M059J (cell line): ENCODE results near the gene RNF227. TPM values are rescaled to one million over a fixed set of nuclear protein-coding genes. Genes with fewer than 3 reads are reported as not detected.
A peak's percentile ranks its signal among the peaks of the same experiment; 100 is the strongest.

Experiments
- DNase-seq: peaks from one replicate; pipeline ENCODE4 v3.0.0-alpha.2; 2012; ENCODE audit warnings: low read depth
- total RNA-seq: library from RNA; depleted of rRNA; stranded (reverse); fragments of >200 nt; shearing (Covaris generic); gene quantifications from 2 replicates; pipeline ENCODE4 v1.2.3, GENCODE V29; 2014

Gene RNF227
- total RNA-seq, 1 experiment from 2014 or later = 7.8 TPM

DNA sequence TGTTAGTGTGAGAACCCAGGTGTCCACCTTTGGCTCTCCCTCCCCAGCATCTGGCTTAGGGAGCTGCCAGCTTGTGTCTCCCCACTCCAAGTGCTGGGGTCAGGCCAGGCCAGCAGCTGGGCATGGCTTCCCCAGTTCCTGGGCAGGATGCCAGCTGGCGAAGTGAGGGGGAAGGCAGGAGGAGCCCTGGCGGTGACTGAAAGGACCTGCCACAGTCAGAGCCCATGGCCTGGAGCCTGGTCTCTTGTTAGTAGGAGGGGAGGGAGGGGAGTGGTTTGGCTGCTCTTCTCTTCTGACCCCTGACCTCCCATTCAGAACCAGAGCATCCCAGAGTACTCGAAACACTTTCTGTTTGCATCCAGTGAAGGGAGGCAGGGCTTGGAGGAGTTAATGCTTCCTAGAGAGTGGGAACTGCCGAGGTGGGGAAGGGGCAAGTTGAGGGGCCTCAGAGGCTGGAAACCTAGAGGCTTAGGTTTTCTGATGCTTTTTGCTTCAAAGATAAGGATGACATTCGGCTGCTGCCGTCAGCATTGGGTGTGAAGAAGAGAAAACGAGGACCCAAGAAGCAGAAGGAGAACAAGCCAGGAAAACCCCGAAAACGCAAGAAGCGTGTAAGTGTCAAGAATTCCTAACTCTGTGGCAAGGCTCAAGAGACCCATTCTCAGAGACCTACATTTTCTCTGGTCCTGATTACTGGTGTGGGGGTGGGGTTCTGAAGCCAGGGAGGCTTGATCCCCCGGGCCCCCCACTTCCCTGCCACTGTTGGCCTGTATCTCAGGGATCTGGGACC lies 26.7 kb downstream of the RNF227 start:
- peak; percentile 96 for DNase-seq

- no peak for DNase-seq
These were observed 27.7 kb downstream of the RNF227 start, which contains the start of gene CHD3 for GRCh38 chr17:7888184-7888920. CHD3 (plus strand) TSS chr17:7888789; CDS start chr17:7889001, 212 bp downstream.

- DNase-seq = peak; percentile 95
These were observed 28.5 kb downstream of the RNF227 start for GRCh38 chr17:7887482-7888183.

- no peak for DNase-seq
These were observed 29.0 kb downstream of the RNF227 start for GRCh38 chr17:7887038-7887481.

- peak; percentile 44 for DNase-seq
These were observed 29.7 kb downstream of the RNF227 start for GRCh38 chr17:7886227-7887037.

- peak; percentile 82 for DNase-seq
These were observed 30.5 kb downstream of the RNF227 start for GRCh38 chr17:7885367-7886226.

DNA sequence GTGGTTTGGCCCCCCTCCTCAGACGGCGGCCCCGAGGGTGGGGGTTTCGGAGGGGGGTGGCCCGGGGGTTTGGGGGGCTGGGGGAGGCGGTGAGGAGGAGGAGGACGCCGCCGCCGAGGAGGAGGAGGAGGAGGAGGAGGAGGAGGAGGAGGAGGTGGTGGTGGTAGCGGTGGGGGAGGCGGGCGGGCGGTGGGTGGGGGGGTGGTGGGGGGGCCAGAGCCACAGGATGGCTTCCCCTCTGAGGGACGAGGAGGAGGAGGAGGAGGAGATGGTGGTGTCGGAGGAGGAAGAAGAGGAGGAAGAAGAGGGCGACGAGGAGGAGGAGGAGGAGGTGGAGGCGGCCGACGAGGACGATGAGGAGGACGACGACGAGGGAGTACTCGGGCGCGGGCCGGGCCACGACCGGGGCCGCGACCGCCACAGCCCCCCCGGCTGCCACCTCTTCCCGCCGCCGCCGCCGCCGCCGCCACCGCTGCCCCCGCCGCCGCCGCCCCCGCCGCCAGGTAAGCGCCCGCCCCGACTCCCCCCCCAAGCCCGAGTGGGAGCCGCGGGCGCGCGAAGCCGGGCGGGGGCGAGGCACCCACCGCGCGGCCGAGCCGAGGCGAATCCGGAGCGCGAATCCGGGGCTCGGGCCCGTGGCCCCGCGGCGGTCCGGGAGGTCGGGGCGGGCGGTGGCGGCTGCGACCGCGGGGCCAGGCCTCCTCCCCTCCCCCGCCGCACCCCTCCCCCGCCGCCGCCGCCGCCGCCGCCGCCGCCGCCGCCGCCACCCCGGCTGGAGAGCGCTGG lies 31.3 kb downstream of the RNF227 start:
- DNase-seq = no peak

GRCh38 chr17:7883781-7884386 lies 32.2 kb downstream of the RNF227 start:
- no peak for DNase-seq

DNA sequence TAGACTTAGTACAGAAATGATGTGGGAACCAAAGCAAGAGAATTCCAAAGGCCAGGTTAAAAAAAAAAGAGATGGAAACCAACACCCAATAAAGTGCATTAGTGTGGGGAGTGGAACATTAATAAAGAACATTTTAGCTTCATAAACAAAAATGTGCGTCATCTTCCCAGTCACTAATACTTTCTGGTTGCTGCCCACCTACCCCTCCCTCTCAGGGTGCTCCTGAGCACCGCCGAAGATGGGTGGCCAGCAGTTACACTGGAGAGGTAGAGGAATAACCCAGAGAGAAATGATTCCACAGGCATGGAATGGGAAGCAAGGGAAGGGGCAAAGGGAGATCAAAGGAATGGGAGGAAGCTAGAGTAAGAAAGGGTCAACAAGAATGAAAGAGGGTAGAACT lies 33.5 kb downstream of the RNF227 start:
- no peak for DNase-seq

DNA sequence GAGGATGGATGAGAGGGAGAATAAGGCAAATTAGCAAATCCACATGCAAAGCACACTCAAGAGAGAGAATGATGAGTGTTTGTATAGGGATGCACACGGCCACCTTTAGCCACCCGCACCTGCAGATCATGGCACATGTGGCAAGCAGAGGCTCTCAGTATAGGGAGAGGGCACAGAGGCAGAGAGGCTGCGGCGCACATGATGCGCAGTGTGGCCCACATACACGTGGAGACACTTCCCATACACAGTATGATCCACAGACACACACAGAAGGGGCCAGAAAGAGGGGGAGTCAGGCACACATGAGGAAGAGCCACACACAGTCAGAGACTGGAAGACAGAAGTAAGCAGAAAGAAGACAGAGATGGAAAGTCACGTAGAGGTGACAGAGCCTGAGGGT lies 34.0 kb downstream of the RNF227 start:
- no peak for DNase-seq

DNA sequence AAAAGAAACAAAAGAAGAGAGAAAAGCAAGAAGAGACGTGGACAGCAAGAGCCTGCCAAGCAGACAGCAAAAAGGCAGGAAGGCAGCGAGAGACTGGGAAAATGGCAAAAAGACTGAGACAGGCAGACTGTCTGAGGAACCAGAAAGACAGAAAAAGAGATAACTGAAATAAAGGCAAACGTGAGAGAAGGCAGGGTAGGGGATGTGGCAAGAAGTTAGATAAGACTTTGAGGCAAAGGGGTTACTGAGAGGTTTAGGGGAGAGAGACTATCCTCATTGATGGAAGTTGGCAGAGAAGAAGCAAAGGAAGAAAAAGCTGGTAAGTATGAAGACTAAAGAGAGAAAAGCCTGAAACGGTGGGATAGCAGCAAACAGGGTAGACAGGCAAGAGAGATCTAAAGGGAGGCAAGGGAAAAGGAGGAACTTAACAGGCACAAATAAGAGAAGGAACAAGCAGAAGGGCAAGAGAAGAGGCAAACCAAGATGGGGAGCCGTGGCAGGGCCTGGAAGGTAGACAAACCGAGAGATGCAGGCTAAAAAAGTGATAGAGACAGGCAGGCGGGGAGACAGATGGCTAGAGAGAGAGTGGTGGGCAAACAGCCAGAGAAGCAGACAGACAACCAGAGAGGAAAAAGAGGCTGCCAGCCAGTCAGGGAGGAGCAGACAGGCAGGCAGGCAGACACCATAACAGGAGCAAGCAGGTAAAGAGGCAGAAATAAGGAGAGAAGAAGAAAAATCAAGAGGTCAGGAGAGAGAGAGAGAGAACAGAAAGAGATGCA lies 34.6 kb downstream of the RNF227 start:
- DNase-seq = no peak

DNA sequence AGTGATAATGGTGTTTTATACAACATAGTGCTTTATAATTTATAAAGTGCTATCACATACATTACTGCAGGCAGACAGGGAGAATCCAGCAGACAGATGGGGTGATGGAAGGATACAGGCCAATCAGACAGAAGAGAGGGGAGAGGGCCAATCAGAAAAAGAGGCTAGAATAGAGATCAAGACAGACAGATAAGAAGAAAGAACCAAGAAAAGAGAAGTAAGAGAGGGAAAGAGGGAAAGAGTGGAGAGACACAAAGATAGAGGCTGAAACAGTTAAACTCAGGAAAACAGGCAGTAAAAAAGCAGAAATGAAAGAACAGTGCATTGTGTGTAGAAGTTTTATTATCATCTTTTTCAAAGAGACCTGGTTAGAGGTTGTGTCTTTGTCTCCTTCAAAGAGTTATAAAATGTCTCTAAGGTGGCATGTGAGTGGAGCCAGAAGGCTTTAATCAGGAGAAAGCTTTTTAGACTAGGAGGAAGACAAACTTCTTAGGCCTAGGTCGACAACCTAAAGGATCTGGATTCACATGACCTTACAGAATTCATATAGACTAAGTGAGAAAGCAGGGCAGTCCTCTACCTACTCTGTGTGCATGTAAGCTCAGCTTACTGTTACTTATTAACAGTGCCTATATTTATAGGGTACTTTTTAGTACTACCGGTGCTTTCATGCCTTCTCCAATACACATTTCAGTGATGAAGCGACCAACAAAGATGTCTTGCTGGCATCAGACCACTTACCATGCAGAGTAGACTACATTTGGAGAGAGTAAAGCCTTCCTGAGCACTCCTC lies 35.8 kb downstream of the RNF227 start:
- DNase-seq = no peak

DNA sequence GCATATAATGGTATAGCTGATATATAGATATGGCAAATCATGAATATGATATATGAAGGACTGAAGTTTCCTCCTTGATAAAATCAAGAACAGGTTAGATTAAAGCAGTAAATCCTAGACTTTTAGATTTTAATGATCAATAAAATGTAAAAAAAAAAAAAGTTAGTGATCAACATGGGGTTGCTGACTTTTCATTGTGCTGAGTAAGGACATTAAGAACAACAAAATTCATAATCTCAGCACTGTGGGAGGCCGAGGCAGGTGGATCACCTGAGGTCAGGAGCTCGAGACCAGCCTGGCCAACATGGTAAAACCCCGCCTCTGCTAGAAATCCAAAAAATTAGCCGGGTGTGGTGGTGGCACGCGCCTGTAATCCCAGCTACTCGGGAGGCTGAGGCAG lies 37.9 kb downstream of the RNF227 start:
- DNase-seq = no peak

DNA sequence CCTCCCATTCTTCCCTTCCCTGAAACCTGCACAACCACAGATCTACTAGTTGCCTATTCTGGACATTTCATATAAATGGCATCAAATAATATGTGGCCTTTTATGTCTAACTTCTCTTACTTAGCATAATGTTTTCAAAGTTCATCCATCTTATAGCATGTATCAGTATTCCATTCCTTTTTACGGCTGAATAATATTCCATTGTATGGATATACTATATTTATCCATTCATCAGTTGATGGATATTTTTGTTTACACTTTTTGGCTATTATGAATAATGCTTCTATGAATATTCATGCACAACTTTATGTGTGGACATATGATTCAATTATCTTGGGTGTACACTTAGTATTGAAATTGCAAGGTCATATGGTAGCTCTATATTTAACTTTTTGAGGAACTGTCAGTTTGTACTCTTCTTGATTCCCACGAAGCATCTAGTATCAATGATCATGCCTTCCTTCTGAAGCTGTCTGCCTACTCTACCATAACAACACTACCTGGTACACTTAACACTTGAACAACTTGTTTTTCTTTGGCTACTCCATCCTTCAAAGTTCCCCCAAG lies 40.2 kb downstream of the RNF227 start:
- DNase-seq = no peak

GRCh38 chr17:7873051-7873450 lies 43.0 kb downstream of the RNF227 start:
- DNase-seq = no peak

DNA sequence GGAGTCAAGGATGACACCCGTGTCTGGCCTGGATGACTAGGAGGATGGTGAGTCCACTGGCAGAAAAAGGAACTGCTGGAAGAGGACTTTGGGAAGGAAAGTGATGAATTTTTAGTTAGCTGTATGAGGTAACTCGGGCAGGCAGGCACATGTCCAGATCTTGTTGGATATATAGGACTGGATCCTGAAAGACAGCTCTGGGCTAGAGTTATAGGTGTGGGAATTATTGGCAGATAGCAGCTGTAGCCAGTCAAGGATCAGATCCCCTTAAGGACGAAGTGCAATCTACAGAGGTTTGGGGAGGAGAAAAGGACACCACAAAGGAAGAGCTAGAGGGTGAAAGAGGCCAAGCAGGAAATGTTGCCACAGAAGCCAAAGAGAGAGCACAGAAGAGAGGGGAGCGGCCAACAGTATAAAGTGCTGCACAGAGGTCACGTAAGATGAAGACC lies 48.2 kb downstream of the RNF227 start:
- no peak for DNase-seq

- no peak for DNase-seq
These were observed 51.0 kb downstream of the RNF227 start for GRCh38 chr17:7864995-7865650.
